Choroid plexus epithelial cell (primary cell): ENCODE data around the gene TAX1BP1.

Source experiments
- DNase-seq: peaks from one replicate; pipeline ENCODE4 v3.0.0-alpha.2; 2010; ENCODE audit warnings: low read depth
- H3K4me3 ChIP-seq: 2 replicates; pipeline ENCODE4 v1.5.1; 2011; ENCODE audit warnings: low read depth, mild to moderate bottlenecking, control low read depth, low read length, moderate library complexity
- TF ChIP-seq, protein P1 (sequence below): conservative IDR thresholded peaks from 2 replicates; pipeline ENCODE4 v1.5.1; 2011; ENCODE audit warnings: low read depth, mild to moderate bottlenecking, control low read depth, inconsistent platforms, low read length, moderate library complexity

TAX1BP1 gene

GRCh38 chr7:27714831-27715444 is 25.0 kb upstream of the TAX1BP1 start:
- H3K4me3 ChIP-seq = no peak overlapping the region
- peak; percentile 40 for DNase-seq
- TF ChIP-seq, protein P1, sequence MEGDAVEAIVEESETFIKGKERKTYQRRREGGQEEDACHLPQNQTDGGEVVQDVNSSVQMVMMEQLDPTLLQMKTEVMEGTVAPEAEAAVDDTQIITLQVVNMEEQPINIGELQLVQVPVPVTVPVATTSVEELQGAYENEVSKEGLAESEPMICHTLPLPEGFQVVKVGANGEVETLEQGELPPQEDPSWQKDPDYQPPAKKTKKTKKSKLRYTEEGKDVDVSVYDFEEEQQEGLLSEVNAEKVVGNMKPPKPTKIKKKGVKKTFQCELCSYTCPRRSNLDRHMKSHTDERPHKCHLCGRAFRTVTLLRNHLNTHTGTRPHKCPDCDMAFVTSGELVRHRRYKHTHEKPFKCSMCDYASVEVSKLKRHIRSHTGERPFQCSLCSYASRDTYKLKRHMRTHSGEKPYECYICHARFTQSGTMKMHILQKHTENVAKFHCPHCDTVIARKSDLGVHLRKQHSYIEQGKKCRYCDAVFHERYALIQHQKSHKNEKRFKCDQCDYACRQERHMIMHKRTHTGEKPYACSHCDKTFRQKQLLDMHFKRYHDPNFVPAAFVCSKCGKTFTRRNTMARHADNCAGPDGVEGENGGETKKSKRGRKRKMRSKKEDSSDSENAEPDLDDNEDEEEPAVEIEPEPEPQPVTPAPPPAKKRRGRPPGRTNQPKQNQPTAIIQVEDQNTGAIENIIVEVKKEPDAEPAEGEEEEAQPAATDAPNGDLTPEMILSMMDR = no peak

GRCh38 chr7:27723085-27723484 is 16.9 kb upstream of the TAX1BP1 start:
- TF ChIP-seq, protein P1 = peak; percentile 31
- peak; percentile 13 for DNase-seq
- no peak overlapping the region for H3K4me3 ChIP-seq

GRCh38 chr7:27727058-27727457 is 12.9 kb upstream of the TAX1BP1 start:
- no peak overlapping the region for H3K4me3 ChIP-seq
- TF ChIP-seq, protein P1 = no peak
- DNase-seq = no peak

DNA sequence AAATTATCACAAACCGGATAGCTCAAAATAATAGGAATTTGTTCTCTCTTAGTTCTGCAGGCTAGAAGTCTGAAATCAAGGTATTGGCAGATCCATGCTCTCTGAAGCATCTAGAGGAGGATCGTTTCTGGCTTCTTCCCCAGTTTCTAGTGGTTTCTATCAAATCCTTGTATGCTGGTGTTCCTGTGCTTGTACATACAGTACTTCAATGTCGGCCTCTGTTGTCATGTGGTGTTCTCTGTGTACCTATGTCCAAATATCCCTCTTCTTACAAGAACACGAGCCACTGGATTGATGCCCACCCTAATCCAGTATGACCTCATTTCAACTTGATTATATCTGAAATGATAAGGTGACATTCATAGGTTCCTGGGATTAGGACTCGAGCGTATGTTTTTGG is 9.8 kb upstream of the TAX1BP1 start:
- H3K4me3 ChIP-seq = no peak overlapping the region
- TF ChIP-seq, protein P1 = no peak
- no peak for DNase-seq

GRCh38 chr7:27734583-27734982 is 5.4 kb upstream of the TAX1BP1 start:
- DNase-seq = no peak
- no peak overlapping the region for H3K4me3 ChIP-seq
- TF ChIP-seq, protein P1 = no peak

DNA sequence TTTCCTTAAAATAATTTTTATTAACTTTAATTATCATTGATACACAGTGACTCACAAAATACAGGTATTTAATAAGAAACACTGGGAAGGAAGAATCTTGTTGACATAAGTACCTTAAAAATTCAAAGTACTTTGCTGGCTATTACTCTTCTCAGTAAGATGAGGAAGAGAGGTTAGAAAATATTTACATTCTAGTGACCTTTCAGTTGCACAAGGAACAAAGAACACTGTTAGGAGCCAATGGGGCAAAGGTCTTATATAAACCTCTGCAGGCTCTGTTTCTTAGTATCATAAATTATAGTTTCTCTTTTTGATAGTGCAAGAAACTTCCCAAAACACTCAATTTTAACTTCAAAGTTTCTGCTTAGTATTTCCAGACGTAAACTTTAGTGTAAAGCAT is 4.8 kb upstream of the TAX1BP1 start:
- TF ChIP-seq, protein P1 = no peak
- DNase-seq = peak; percentile 36
- no peak overlapping the region for H3K4me3 ChIP-seq

DNA sequence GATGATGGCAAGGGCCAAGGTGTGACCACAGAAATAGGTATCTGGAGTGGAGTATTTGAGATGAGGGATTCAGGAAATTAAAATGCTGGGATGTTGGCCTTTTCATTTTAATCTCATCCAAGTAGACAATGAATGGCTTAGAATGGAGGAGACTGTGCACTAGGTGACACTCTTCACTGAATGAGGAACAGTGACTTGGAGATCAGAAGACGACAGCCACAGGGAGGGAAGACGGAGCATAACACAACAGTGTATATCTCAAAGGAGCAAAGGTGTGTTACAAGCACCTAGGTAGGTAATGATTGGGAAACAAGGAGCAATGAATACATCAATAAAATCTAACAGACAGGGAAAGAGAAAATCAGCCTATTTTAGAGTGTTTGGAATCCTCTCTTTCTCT is 4.1 kb upstream of the TAX1BP1 start:
- no peak overlapping the region for H3K4me3 ChIP-seq
- TF ChIP-seq, protein P1 = no peak
- no peak for DNase-seq
